Endothelial cell of umbilical vein (primary cell): ENCODE measurements around the gene TRIM3.
A peak's percentile ranks its signal among the peaks of the same experiment; 100 is the strongest.

ENCODE experiments used
- EZH2 ChIP-seq: IDR thresholded peaks from 2 replicates; pipeline ENCODE4 v1.6.1; 2012; ENCODE audit warnings: borderline replicate concordance, low read depth, mild to moderate bottlenecking, moderate library complexity, low read length, inconsistent platforms; ENCODE audit not compliant: severe bottlenecking
- FOS ChIP-seq: IDR thresholded peaks from 2 replicates; pipeline ENCODE4 v1.6.1; 2011; ENCODE audit warnings: mild to moderate bottlenecking, low read length, moderate library complexity, borderline replicate concordance; ENCODE audit not compliant: insufficient read depth
- GATA2 ChIP-seq: IDR thresholded peaks from 2 replicates; pipeline ENCODE4 v1.7.0; 2011; ENCODE audit warnings: low read depth, mild to moderate bottlenecking, moderate library complexity, mixed read lengths, low read length; ENCODE audit not compliant: insufficient read length, insufficient read depth
- JUN ChIP-seq: IDR thresholded peaks from 2 replicates; pipeline ENCODE4 v1.6.1; 2011; ENCODE audit warnings: borderline replicate concordance, low read depth; ENCODE audit not compliant: insufficient read length, insufficient read depth
- MAX ChIP-seq: IDR thresholded peaks from 2 replicates; pipeline ENCODE4 v1.6.1; 2011; ENCODE audit not compliant: insufficient read depth, insufficient read length
- POLR2A ChIP-seq: IDR thresholded peaks from 2 replicates; pipeline ENCODE4 v1.6.1; 2012; ENCODE audit warnings: low read depth, mild to moderate bottlenecking, control low read depth, low read length
- POLR2AphosphoS5 ChIP-seq: IDR thresholded peaks from 2 replicates; pipeline ENCODE4 v1.6.1; 2012; ENCODE audit warnings: low read depth, mild to moderate bottlenecking, control low read depth, low read length, moderate library complexity; ENCODE audit not compliant: insufficient read depth
- TF ChIP-seq, protein P1 (sequence below), 2 donors: IDR thresholded peaks; 1 replicate in 1 of 2; 2 replicates in 1 of 2; pipeline ENCODE4 v1.5.1; 2011; ENCODE audit warnings: low read length in 2 of 2, mild to moderate bottlenecking in 2 of 2, moderate library complexity in 2 of 2, control low read depth in 1 of 2, inconsistent platforms in 1 of 2, low read depth in 1 of 2; ENCODE audit not compliant: insufficient read depth in 1 of 2; ENCODE audit errors: extremely low read depth in 1 of 2

DNA sequence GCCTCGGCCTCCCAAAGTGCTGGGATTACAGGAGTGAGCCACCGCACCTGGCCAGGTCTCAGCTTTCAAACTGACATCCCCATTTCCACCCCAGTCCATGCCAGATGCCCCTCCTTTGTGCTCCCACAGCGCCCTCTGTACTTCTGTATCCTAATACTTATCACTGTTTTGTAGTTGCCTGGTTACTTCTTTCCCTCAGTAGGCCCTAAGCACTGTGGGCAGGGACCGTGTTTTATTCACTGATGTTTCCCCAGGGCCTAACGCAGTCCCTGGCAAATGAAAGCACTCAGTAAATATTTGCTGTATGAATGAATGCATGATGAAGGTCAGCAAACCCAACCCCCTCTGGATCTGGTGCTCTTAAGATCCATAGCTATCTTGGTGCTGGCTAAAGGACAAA is 2.2 kb upstream of the TRIM3 start:
- TF ChIP-seq POLR2A (peak; percentile 1), POLR2AphosphoS5 (no peak), EZH2 (no peak), MAX (no peak), JUN (no peak), FOS (no peak), GATA2 (no peak)
- TF ChIP-seq, protein P1, sequence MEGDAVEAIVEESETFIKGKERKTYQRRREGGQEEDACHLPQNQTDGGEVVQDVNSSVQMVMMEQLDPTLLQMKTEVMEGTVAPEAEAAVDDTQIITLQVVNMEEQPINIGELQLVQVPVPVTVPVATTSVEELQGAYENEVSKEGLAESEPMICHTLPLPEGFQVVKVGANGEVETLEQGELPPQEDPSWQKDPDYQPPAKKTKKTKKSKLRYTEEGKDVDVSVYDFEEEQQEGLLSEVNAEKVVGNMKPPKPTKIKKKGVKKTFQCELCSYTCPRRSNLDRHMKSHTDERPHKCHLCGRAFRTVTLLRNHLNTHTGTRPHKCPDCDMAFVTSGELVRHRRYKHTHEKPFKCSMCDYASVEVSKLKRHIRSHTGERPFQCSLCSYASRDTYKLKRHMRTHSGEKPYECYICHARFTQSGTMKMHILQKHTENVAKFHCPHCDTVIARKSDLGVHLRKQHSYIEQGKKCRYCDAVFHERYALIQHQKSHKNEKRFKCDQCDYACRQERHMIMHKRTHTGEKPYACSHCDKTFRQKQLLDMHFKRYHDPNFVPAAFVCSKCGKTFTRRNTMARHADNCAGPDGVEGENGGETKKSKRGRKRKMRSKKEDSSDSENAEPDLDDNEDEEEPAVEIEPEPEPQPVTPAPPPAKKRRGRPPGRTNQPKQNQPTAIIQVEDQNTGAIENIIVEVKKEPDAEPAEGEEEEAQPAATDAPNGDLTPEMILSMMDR (IDR thresholded peaks at IDR 0.05; ENCODE audit: extremely low read depth in 1 of 2, insufficient read depth in 1 of 2, low read depth in 1 of 2, low read length in 2 of 2): no peak
